Erythroblast (primary cell): ENCODE results near the gene TOM1L1.

Experiments used
- GATA1 ChIP-seq: IDR thresholded peaks from 2 replicates; pipeline ENCODE4 v1.6.1; 2011; ENCODE audit warnings: low read depth, mild to moderate bottlenecking, control low read depth, low read length, moderate library complexity
- POLR2A ChIP-seq: IDR thresholded peaks from 2 replicates; pipeline ENCODE4 v1.6.1; 2011; ENCODE audit warnings: mild to moderate bottlenecking, low read length

DNA sequence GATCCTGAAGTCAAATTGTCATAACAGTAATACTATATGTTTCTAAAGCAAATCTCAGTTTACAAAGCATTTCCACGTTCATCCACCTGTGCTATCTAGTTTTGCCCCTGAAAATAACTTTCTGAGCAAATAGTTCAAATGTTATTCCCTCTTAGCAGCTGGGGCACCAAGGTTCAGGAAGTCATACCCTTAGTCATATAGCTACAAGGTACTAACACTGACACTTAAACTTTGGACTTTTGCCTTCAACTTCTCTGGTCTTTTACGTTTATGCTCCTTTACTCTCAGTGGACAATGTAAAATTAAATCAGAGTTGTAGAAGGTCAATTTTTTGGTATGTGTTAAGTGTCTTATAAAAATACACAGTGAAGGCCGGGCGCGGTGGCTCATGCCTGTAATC, 34.8 kb downstream of the TOM1L1 start:
- TF ChIP-seq POLR2A (no peak), GATA1 (no peak)
